CD14-positive monocyte (primary cell): ENCODE data around the gene MIPEP. TPM values are rescaled to one million over a fixed set of nuclear protein-coding genes. Genes with fewer than 3 reads are reported as not detected.

Experiments used
- DNase-seq, 3 donors: peaks; one replicate each; pipeline ENCODE4 v3.0.0-alpha.2; 2011 to 2022
- H2AFZ ChIP-seq: 2 replicates; pipeline ENCODE4 v1.6.0; 2012; ENCODE audit warnings: mild to moderate bottlenecking, low read depth, low read length, inconsistent platforms; ENCODE audit not compliant: insufficient read depth, poor library complexity, severe bottlenecking
- H3K27ac ChIP-seq, 2 donors: 1 replicate in 1 of 2; 2 replicates in 1 of 2; pipeline ENCODE4 v1.5.1; 2012 to 2013; ENCODE audit warnings: low read length in 2 of 2, control low read depth in 1 of 2, inconsistent platforms in 1 of 2, low read depth in 1 of 2, mild to moderate bottlenecking in 1 of 2
- H3K27me3 ChIP-seq, 2 donors: one replicate each; pipeline versions ENCODE4 v1.6.0 to v1.6.1; 2011 to 2013; ENCODE audit warnings: low read length in 2 of 2; ENCODE audit not compliant: control insufficient read depth in 2 of 2, insufficient read depth in 2 of 2
- H3K36me3 ChIP-seq, 2 donors: replicated peaks in 1 of 2; 1 replicate in 1 of 2; 2 replicates in 1 of 2; pipeline versions ENCODE4 v1.5.1 to v1.6.1; 2012 to 2013; ENCODE audit warnings: low read length in 2 of 2, control low read depth in 1 of 2, inconsistent platforms in 1 of 2, mild to moderate bottlenecking in 1 of 2; ENCODE audit not compliant: insufficient read depth in 2 of 2, control insufficient read depth in 1 of 2
- H3K4me1 ChIP-seq, 2 donors: 1 replicate in 1 of 2; 2 replicates in 1 of 2; pipeline versions ENCODE4 v1.5.1 to v1.6.1; 2012 to 2013; ENCODE audit warnings: low read length in 2 of 2, control low read depth in 1 of 2, inconsistent platforms in 1 of 2, mild to moderate bottlenecking in 1 of 2, moderate library complexity in 1 of 2; ENCODE audit not compliant: insufficient read depth in 2 of 2, control insufficient read depth in 1 of 2
- H3K4me2 ChIP-seq: replicated peaks from 2 replicates; pipeline ENCODE3; 2012; ENCODE audit warnings: low read length, moderate library complexity, mild to moderate bottlenecking; ENCODE audit not compliant: poor library complexity, severe bottlenecking; ENCODE audit errors: extremely low read depth
- H3K4me3 ChIP-seq, 3 experiments: fragments of 200-600 bp in 1 of 3; sonication (generic) in 1 of 3; replicated peaks in 1 of 3; 1 replicate in 2 of 3; 2 replicates in 1 of 3; pipeline ENCODE4 v1.5.1; 2011 to 2013; ENCODE audit warnings: low read length in 3 of 3, mild to moderate bottlenecking in 3 of 3, control low read depth in 2 of 3, low read depth in 2 of 3, inconsistent platforms in 1 of 3, moderate library complexity in 1 of 3
- H3K79me2 ChIP-seq: 2 replicates; pipeline ENCODE4 v1.6.0; 2012; ENCODE audit warnings: mild to moderate bottlenecking, control low read depth, inconsistent platforms, low read length, moderate library complexity; ENCODE audit not compliant: insufficient read depth
- H3K9ac ChIP-seq: 2 replicates; pipeline ENCODE4 v1.6.0; 2017; ENCODE audit warnings: low read length, mild to moderate bottlenecking; ENCODE audit not compliant: insufficient read depth, poor library complexity, severe bottlenecking
- H3K9me3 ChIP-seq, 2 donors: replicated peaks in 1 of 2; 1 replicate in 1 of 2; 2 replicates in 1 of 2; pipeline versions ENCODE4 v1.5.1 to v1.6.1; 2012 to 2013; ENCODE audit warnings: low read length in 2 of 2, control low read depth in 1 of 2; ENCODE audit not compliant: control insufficient read depth in 1 of 2, insufficient read depth in 1 of 2
- H4K20me1 ChIP-seq: 2 replicates; pipeline ENCODE4 v1.6.0; 2012; ENCODE audit warnings: mild to moderate bottlenecking, low read length, control low read depth, moderate library complexity; ENCODE audit not compliant: insufficient read depth
- H3K27ac Mint-ChIP-seq, 7 donors: one replicate each; pipeline ENCODE4 v1.8.0; 2020; ENCODE audit warnings: mild to moderate bottlenecking in 7 of 7, mixed read lengths in 7 of 7, moderate library complexity in 6 of 7, inconsistent platforms in 2 of 7
- H3K27me3 Mint-ChIP-seq, 3 donors: one replicate each; pipeline ENCODE4 v1.8.0; 2021 to 2022; ENCODE audit warnings: low read depth in 3 of 3, mild to moderate bottlenecking in 3 of 3, mixed read lengths in 3 of 3, moderate library complexity in 3 of 3, inconsistent platforms in 1 of 3
- H3K36me3 Mint-ChIP-seq, 2 donors: one replicate each; pipeline ENCODE4 v1.8.0; 2020; ENCODE audit warnings: mixed read lengths in 2 of 2, inconsistent platforms in 1 of 2, mild to moderate bottlenecking in 1 of 2
- H3K4me1 Mint-ChIP-seq: one replicate; pipeline ENCODE4 v1.8.0; 2020; ENCODE audit warnings: mild to moderate bottlenecking, mixed read lengths
- H3K4me3 Mint-ChIP-seq, 2 donors: one replicate each; pipeline ENCODE4 v1.8.0; 2020; ENCODE audit warnings: mild to moderate bottlenecking in 2 of 2, mixed read lengths in 2 of 2, moderate library complexity in 1 of 2
- H3K9me3 Mint-ChIP-seq, 7 donors: one replicate each; pipeline ENCODE4 v1.8.0; 2020 to 2022; ENCODE audit warnings: mixed read lengths in 7 of 7, mild to moderate bottlenecking in 6 of 7, moderate library complexity in 6 of 7, inconsistent platforms in 2 of 7
- CTCF ChIP-seq: fragments of 200-600 bp; IDR thresholded peaks from one replicate; pipeline ENCODE4 v1.8.0; 2022; ENCODE audit warnings: antibody characterized with exemption, mild to moderate bottlenecking
- WGBS: methylation state at CpG from one replicate; pipeline ENCODE4 v1.1.5; 2013; ENCODE audit warnings: missing lambda C conversion rate; ENCODE audit not compliant: insufficient coverage; 5-methylcytosine and 5-hydroxymethylcytosine counted together
- intact Hi-C, 2 donors: fragments of 100-400 bp; cut with micrococcal nuclease; formaldehyde crosslinking; loops; one replicate each; pipeline versions ENCODE4 v1.15.0 to v1.15.1; 2023
- polyA plus RNA-seq, 3 donors: library from polyadenylated mRNA; depleted of rRNA in 1 of 3; unstranded in 2 of 3; stranded (reverse) in 1 of 3; fragments of 300-500 nt in 2 of 3; fragments of >200 nt in 1 of 3; fragmentation: Illumina TruSeq in 2 of 3; gene quantifications; 1 replicate in 2 of 3; 2 replicates in 1 of 3; pipeline ENCODE4 v1.2.3, GENCODE V29; 2012 to 2021

Gene MIPEP
- polyA plus RNA-seq, 3 donors = 1.2 to 9.9 (median 7.7) TPM

DNA sequence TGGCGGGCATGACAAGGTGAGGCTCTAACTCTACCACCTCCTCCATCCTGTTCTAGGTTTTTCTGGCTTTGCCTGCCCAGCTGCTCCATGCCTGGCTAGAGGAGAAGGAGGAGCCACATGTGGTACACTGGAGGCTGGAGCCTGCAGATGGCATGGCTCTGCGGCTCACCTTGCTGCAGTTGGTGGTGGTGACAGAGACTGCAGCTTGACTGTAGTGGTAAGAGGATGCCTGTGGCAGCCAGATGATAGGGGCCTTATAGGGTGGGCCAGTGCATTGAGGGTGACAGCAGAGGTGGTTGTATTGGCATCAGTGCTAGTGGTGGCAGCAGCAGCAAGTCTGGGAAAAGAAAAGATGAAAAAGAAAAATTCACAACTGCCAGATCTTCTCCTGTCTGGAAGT is 172.8 kb downstream of the MIPEP start:
- 100% methylated on average over 1 of the region's 2 CpGs for WGBS
- Histone ChIP-seq H3K27ac (no peak overlapping the region), H3K4me2 (no peak overlapping the region), H3K9me3 (peaks cover 0 to 8% of the 10 kb centered on the region in 2 donors), H2AFZ (no peak overlapping the region), H3K4me1 (no peaks in the 10 kb centered on the region), H4K20me1 (no peaks in the 10 kb centered on the region), H3K9ac (no peak overlapping the region), H3K27me3 (no peaks in the 10 kb centered on the region), H3K79me2 (no peaks in the 10 kb centered on the region), H3K36me3 (no peaks in the 10 kb centered on the region), H3K4me3 (no peak overlapping the region)
- peaks cover 2 to 3% (median 2%) of the 10 kb centered on the region in 3 donors for H3K27me3 Mint-ChIP-seq
- H3K4me3 Mint-ChIP-seq = no peak overlapping the region
- H3K36me3 Mint-ChIP-seq = no peaks in the 10 kb centered on the region
- TF ChIP-seq CTCF = no peak
- intact Hi-C loops = no loop called here
- H3K27ac Mint-ChIP-seq = no peak overlapping the region
- H3K9me3 Mint-ChIP-seq = peaks cover 3 to 29% (median 10%) of the 10 kb centered on the region in 7 donors
- H3K4me1 Mint-ChIP-seq = no peaks in the 10 kb centered on the region
- DNase-seq = no peak

DNA sequence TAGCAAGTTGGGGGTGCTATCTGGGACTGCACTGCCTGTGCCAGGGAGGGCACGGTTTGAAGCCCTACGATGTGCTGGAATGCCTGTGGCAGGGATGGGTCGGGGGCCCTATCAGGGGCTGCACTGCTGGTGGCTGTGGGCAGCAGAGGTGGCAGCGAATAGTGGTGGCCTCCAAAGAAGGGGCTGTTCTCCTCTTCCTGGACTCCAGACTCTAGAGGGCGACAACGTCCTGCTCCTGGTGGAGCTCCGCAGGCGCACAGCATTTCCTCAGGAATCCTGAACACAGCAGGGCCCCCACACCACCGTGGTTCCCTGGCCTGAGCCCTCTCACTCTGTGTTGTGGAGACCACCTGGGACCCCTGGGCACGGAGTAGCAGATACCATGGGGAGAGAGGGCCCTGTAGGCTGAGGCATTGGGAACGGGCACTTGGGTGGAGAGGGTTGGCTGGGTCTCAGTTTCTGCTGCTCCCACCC is 173.4 kb downstream of the MIPEP start:
- no peaks in the 10 kb centered on the region for H3K4me1 ChIP-seq
- no peak overlapping the region for H3K4me3 ChIP-seq
- no peak overlapping the region for H3K4me2 ChIP-seq
- intact Hi-C loops = no loop called here
- Mint-ChIP-seq H3K36me3 (no peaks in the 10 kb centered on the region), H3K27ac (no peak overlapping the region), H3K9me3 (peaks cover 3 to 29% (median 10%) of the 10 kb centered on the region in 7 donors), H3K4me1 (peaks cover 2% of the 10 kb centered on the region), H3K4me3 (no peak overlapping the region), H3K27me3 (peaks cover 2 to 3% (median 2%) of the 10 kb centered on the region in 3 donors)
- H3K9me3 ChIP-seq = peaks cover 0 to 8% of the 10 kb centered on the region in 2 donors
- H3K36me3 ChIP-seq = no peaks in the 10 kb centered on the region
- no peaks in the 10 kb centered on the region for H3K79me2 ChIP-seq
- no peaks in the 10 kb centered on the region for H4K20me1 ChIP-seq
- no peak overlapping the region for H3K9ac ChIP-seq
- no peak for TF ChIP-seq CTCF
- no peaks in the 10 kb centered on the region for H3K27me3 ChIP-seq
- DNase-seq = no peak
- H3K27ac ChIP-seq = no peak overlapping the region
- 81% methylated on average over 9 of the region's 11 CpGs for WGBS
- no peak overlapping the region for H2AFZ ChIP-seq
